Pancreas (tissue), 10 donors: ENCODE results near the gene RABIF. TPM values are rescaled to one million over a fixed set of nuclear protein-coding genes. Genes with fewer than 3 reads are reported as not detected.

Experiments used
- ATAC-seq, 4 donors: fragments of 200-7000 bp; cut with Tn5 transposase; one replicate each; pipeline versions ENCODE4 v1.8.0 to v1.9.1; 2020; ENCODE audit warnings: mild to moderate bottlenecking in 4 of 4, moderate library complexity in 4 of 4
- DNase-seq, 6 donors: peaks; one replicate each; pipeline ENCODE4 v3.0.0-alpha.2; 2020
- FAIRE-seq: peaks from 2 replicates; lab custom pipeline; 2012; peaks lifted over from hg19 to GRCh38; lab: Jason Lieb, UNC
- H3K27ac ChIP-seq, 4 donors: fragments of 200-600 bp; sonication (generic); 1 replicate in 3 of 4; 2 replicates in 1 of 4; pipeline versions ENCODE4 v1.5.0 to v1.8.0; 2020
- H3K27me3 ChIP-seq, 4 donors: fragments of 200-600 bp; one replicate each; pipeline ENCODE4 v1.8.0; 2021
- H3K36me3 ChIP-seq, 3 donors: fragments of 200-600 bp; sonication (generic) in 1 of 3; one replicate each; pipeline versions ENCODE4 v1.5.0 to v1.8.0; 2020 to 2021
- H3K4me1 ChIP-seq, 3 donors: fragments of 200-600 bp; one replicate each; pipeline ENCODE4 v1.8.0; 2021
- H3K4me3 ChIP-seq, 4 donors: fragments of 200-600 bp; sonication (generic) in 2 of 4; one replicate each; pipeline versions ENCODE4 v1.5.0 to v1.8.0; 2020 to 2021
- H3K9me3 ChIP-seq, 4 donors: fragments of 200-600 bp; one replicate each; pipeline ENCODE4 v1.8.0; 2021
- WGBS, 2 donors: extraction: QIAGEN DNeasy Blood & Tissue Kit; methylation state at CpG; one replicate each; pipeline ENCODE4 v1.1.7; 2013; 5-methylcytosine and 5-hydroxymethylcytosine counted together
- intact Hi-C, 3 donors: fragments of 100-400 bp; cut with DNase I; formaldehyde crosslinking; loops; one replicate each; pipeline versions ENCODE4 v1.11.1 to v1.14.2; 2022
- polyA plus RNA-seq, 2 donors: library from polyadenylated mRNA; stranded (reverse); fragments of 200-250 nt; gene quantifications; one replicate each; pipeline ENCODE4 v1.2.3, GENCODE V29; 2013
- total RNA-seq, 6 donors: library from RNA; stranded (reverse); fragmentation: NEBNext Ultra II Directional in 4 of 6; extraction: Animal tissue kit (Norgen Biotek cat#: 25700) in 4 of 6; gene quantifications; one replicate each; pipeline versions ENCODE4 v1.2.1 to v1.2.4, GENCODE V29; 2021 to 2023
- TF ChIP-seq, protein P1 (sequence below), 4 donors: fragments of 200-600 bp; sonication (generic) in 3 of 4; IDR thresholded peaks; one replicate each; pipeline versions ENCODE4 v1.5.0 to v1.8.0; 2021; ENCODE audit warnings: antibody characterized with exemption in 4 of 4
- donor health status: healthy with polysubstance abuse.
- donor health status: DM: no; HTN: no; CAD: no; lungs with moderate emphysema.
- donor health status: DM: no; HTN: no; CAD: no.
- donor health status: control.
- donor health status: control.
- donor health status: Bipolar disorder and iron deficiency.
- donor health status: DM: yes; HTN: yes; CAD: no.
- donor health status: DM: no; HTN: no; CAD: no.
- donor health status: DM: no; HTN: no; CAD: no.
- donor health status: DM: yes; HTN: yes; CAD: no.

RABIF gene
- total and polyA plus RNA-seq, 8 donors, result 1.7 to 3.9 (median 2.5) TPM

DNA sequence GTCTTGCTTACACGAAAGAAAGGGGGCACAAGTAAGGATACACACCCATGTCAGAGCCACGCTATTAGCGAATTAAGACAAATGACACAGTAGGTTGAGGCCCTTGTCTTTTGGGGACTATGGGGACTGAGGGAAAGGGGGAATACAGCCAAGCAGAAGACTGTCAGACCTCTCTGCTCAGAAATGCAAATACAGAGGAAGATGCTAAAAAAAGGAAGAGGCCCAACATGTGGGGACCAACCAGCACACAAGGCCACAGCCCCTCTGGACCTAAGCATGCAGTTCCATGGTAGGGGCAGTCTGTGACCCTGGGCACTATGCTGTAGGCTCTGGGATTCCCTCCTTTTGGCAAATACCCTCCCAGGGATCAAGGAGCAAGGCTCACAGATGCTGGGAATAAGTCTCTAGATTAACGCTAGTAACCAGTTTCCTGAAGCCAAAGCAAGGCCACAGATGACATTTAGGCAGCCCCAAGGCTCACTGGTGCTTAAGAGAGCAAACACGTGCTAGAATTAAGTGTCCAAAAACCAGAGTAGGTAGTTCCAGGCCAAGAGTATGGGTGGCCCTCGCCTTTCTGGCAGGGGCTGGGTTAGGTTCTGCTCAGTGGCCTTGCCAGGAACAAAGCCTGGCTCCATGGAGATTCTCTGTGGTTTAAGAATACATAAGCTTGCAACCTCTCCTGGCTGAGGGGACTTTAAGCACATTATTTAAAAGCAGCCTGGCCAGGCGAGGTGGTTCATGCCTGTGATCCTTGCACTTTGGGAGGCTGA is 38.2 kb downstream of the RABIF start:
- intact Hi-C loops, result no loop called here
- Histone ChIP-seq H3K4me1 (no peaks in the 10 kb centered on the region), H3K27ac (no peak overlapping the region), H3K36me3 (no peaks in the 10 kb centered on the region), H3K9me3 (no peaks in the 10 kb centered on the region), H3K4me3 (no peak overlapping the region), H3K27me3 (no peaks in the 10 kb centered on the region)
- TF ChIP-seq, protein P1, sequence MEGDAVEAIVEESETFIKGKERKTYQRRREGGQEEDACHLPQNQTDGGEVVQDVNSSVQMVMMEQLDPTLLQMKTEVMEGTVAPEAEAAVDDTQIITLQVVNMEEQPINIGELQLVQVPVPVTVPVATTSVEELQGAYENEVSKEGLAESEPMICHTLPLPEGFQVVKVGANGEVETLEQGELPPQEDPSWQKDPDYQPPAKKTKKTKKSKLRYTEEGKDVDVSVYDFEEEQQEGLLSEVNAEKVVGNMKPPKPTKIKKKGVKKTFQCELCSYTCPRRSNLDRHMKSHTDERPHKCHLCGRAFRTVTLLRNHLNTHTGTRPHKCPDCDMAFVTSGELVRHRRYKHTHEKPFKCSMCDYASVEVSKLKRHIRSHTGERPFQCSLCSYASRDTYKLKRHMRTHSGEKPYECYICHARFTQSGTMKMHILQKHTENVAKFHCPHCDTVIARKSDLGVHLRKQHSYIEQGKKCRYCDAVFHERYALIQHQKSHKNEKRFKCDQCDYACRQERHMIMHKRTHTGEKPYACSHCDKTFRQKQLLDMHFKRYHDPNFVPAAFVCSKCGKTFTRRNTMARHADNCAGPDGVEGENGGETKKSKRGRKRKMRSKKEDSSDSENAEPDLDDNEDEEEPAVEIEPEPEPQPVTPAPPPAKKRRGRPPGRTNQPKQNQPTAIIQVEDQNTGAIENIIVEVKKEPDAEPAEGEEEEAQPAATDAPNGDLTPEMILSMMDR (IDR thresholded peaks at IDR 0.05), result no peak
- ATAC-seq (peak in 1 of 4 donors; percentile 46), FAIRE-seq (no peak), DNase-seq (no peak)
- WGBS, 2 donors, result 84 to 90% methylated on average over 7 of the region's 7 CpGs

- H3K9me3 ChIP-seq, result no peaks in the 10 kb centered on the region
- ATAC-seq (no peak), DNase-seq (no peak), FAIRE-seq (no peak)
- no peak overlapping the region for H3K27ac ChIP-seq
- no peak overlapping the region for H3K4me3 ChIP-seq
- TF ChIP-seq, protein P1 (IDR thresholded peaks at IDR 0.05), result no peak
- 43 to 65% methylated on average over 2 of the region's 2 CpGs for WGBS, 2 donors
- H3K4me1 ChIP-seq, result no peaks in the 10 kb centered on the region
- no peaks in the 10 kb centered on the region for H3K27me3 ChIP-seq
- H3K36me3 ChIP-seq, result no peaks in the 10 kb centered on the region
- intact Hi-C loops, result no loop called here
Measured at GRCh38 chr1:202848191-202848542, 40.8 kb downstream of the RABIF start.

- Histone ChIP-seq H3K27me3 (no peaks in the 10 kb centered on the region), H3K4me1 (no peaks in the 10 kb centered on the region), H3K4me3 (no peak overlapping the region), H3K9me3 (no peaks in the 10 kb centered on the region), H3K36me3 (no peaks in the 10 kb centered on the region), H3K27ac (no peak overlapping the region)
- intact Hi-C loops, result no loop called here
- 55% methylated on average over 6 of the region's 6 CpGs for WGBS, 2 donors
- ATAC-seq, result no peak
- no peak for FAIRE-seq
- TF ChIP-seq, protein P1 (IDR thresholded peaks at IDR 0.05), result no peak
- no peak for DNase-seq
Measured at GRCh38 chr1:202844935-202845334, 44.0 kb downstream of the RABIF start.

- no peak overlapping the region for H3K27ac ChIP-seq
- TF ChIP-seq, protein P1 (IDR thresholded peaks at IDR 0.05), result no peak
- no peaks in the 10 kb centered on the region for H3K36me3 ChIP-seq
- no peaks in the 10 kb centered on the region for H3K4me1 ChIP-seq
- no peak for DNase-seq
- no peak for FAIRE-seq
- no peaks in the 10 kb centered on the region for H3K27me3 ChIP-seq
- 86 to 91% methylated on average over 5 of the region's 5 CpGs for WGBS, 2 donors
- ATAC-seq, result no peak
- intact Hi-C loops, result no loop called here
- H3K4me3 ChIP-seq, result no peak overlapping the region
- H3K9me3 ChIP-seq, result no peaks in the 10 kb centered on the region
Measured at GRCh38 chr1:202844259-202844658, 44.7 kb downstream of the RABIF start.

DNA sequence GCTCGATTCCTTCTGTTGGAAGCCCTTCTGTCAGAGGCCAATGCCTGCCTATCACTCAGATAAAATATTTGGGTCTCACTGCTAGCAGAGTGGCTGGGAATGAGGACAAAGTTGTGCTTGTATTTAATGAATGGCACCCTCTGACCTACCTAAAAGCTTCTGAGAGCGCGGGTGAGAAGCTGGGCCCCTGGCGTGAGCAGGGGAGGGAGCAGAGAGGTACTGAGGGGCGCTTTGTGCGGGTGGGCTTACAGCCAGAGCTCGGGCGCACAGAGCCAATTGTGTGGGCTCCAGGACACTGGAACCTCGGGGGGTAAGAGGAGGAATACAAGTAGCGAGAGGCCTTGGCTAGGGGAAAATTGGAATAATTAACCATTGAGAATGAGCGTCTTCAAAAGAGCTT is 45.9 kb downstream of the RABIF start:
- Histone ChIP-seq H3K9me3 (no peaks in the 10 kb centered on the region), H3K4me3 (no peak overlapping the region), H3K4me1 (no peaks in the 10 kb centered on the region), H3K36me3 (no peaks in the 10 kb centered on the region), H3K27me3 (no peaks in the 10 kb centered on the region), H3K27ac (no peak overlapping the region)
- WGBS, 2 donors, result 74 to 84% methylated on average over 11 of the region's 11 CpGs
- ATAC-seq (no peak), DNase-seq (no peak), FAIRE-seq (no peak)
- TF ChIP-seq, protein P1 (IDR thresholded peaks at IDR 0.05), result no peak
- intact Hi-C loops, result no loop called here
